Measurements from ENCODE around the gene MAPKAPK2.
A peak's percentile ranks its signal among the peaks of the same experiment; 100 is the strongest.

The MAPKAPK2 gene

GRCh38 chr1:206704226-206704625 is 19.5 kb downstream of the MAPKAPK2 start:
- DNase-seq (ENCODE audit: low spot score) = no peak

GRCh38 chr1:206705191-206705590 is 20.5 kb downstream of the MAPKAPK2 start:
- DNase-seq (ENCODE audit: low spot score) = no peak

DNA sequence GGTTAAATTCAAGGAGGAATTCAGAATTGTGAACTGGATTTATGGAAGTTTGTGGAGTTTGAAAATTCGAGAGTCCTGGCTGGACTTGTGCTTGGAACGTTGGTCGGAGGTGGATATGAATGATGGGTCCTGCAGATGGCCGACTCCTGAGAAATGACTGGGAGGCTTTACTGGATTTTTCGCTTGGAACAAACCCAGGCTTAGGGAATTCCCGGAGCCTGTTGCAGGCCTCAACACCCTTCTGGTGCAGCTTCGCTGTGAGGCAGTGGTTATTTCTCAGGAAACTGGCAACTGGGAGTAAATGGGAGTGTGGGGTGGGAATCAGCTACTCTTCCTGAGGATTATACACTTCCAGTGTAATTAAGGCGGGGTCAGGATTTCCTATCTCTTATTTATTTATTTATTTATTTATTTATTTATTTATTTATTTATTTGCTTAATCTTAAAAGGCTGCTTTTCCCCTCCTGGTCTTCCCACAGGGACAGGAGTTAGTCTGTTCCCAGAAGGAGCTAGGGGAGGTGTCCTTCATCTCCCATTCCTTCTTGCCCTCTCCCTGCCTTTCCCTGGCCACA is 21.1 kb downstream of the MAPKAPK2 start:
- DNase-seq (ENCODE audit: low spot score) = no peak

- DNase-seq (ENCODE audit: low spot score) = no peak
Measured at GRCh38 chr1:206706298-206706791, 21.6 kb downstream of the MAPKAPK2 start.

DNA sequence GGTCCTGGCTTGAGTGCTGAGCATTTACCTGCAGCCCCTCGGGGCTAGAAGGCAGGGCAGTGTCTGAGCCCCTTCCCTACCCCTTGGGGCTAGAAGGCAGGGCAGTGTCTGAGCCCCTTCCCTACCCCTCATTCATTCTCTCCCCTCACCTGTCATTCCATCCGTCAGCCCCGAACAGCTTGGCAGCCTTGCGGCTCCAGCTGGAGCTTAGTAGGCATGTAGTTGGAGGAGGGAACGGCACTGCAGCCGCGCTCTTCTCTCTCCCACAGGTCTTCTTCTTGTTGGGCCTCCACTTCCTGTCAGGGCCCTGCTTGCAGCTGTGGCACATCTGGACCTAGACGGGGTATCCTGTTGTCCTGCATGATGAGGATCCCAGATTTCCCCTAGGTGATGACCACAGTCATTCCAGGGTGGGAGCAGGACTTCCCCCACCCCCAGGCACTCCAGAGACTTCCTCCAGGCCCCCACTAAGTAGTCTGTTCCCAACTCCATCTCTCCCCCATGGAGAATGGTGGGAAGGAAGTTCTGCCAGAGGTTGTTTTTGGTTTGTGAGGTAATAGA is 22.2 kb downstream of the MAPKAPK2 start:
- no peak for DNase-seq (ENCODE audit: low spot score)

- DNase-seq (ENCODE audit: low spot score) = no peak
Measured at GRCh38 chr1:206708058-206708457, 23.4 kb downstream of the MAPKAPK2 start.

GRCh38 chr1:206708882-206709281 is 24.2 kb downstream of the MAPKAPK2 start:
- no peak for DNase-seq (ENCODE audit: low spot score)

DNA sequence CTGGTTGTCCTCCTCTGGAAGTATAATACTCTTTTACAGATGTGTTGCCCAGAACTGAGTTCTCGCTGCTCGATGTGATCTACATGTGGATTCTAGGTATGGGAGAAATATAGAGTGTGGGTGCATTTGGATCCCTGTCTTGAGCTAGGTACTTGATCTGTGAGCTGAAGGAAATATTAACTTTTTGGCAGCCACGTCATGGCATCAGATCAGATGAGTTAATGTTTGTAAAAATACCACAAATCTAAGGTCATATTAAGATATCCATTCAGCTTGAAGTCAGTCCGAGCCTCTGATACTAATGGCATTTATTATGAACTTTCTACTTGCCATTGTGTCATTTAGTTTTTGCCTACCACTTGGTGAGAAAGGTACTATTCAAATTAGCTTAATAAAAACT is 24.6 kb downstream of the MAPKAPK2 start:
- DNase-seq (ENCODE audit: low spot score) = no peak

GRCh38 chr1:206709772-206710459 is 25.2 kb downstream of the MAPKAPK2 start:
- no peak for DNase-seq (ENCODE audit: low spot score)

GRCh38 chr1:206710460-206710823 is 25.7 kb downstream of the MAPKAPK2 start:
- DNase-seq (ENCODE audit: low spot score) = no peak

DNA sequence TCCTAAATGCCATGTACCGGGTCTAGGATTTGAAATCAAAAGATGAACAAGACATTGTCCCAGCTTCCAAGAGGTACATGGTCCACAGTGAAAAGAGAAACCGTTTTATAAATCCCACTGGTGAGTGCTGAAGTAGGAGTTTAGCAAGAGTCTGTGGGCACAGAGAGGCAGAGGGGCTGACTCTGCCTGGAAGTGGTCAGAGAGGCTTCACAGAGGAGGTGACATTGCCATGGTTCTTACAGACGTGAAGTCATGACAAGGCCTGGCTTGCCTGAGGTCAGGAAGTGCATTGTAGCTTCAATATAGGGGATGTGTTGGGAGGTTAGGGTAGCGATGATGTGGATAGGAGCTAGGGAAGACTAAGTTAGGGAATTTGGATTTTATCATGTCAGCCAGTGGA is 28.4 kb downstream of the MAPKAPK2 start:
- DNase-seq (ENCODE audit: low spot score) = no peak

- no peak for DNase-seq (ENCODE audit: low spot score)
Measured at GRCh38 chr1:206713910-206714312, 29.2 kb downstream of the MAPKAPK2 start.

DNA sequence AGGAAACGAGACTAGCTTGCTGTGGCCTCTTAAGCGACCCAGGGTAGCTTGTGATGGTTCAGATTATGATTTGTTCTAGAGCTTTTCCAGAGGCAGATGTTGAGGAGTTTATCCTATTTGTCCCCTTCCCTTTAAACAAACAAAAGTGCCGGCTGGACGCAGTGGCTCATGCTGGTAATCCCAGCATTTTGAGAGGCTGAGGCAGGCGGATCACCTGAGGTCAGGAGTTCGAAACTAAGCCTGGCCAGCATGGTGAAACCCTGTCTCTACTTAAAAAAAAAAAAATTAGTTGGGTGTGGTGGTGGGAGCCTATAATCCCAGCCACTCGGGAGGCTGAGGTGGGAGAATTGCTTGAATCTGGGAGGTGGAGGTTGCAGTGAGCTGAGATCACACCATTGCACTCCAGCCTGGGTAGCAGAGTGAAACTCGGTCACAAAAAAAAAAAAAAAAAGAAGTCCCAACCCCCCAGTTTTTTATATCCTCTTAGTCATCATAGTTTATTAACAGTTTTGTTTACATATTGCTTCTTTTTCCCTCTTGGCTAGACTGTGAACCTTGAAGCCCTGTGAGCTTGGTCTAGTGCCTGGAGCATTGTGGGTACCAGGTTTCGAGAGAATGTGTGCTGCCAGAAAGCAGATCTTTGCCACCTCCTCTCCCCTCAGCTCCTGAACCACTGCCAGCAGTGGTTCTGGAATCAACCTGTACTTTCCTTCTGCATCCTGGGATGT is 29.8 kb downstream of the MAPKAPK2 start:
- DNase-seq (ENCODE audit: low spot score) = peak; percentile 84

DNA sequence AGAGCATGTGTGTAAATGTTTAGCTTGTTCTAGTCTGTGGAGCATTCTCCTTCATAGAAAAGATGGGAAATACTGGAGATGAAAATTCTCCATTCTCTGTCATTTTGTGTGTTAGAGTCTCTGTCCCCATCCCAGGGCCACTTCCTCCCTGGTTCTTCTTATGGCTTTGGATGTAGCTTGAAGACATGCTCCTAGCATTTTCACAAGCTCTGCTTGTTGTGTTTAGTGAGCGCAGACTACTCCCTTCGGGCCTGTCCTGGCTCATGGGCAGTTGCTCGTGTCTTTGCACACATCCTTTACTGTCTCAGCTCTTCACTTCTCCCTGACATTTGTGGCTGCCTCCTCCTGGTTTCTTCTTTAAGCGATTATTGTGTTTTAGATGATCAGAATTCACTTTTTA is 30.4 kb downstream of the MAPKAPK2 start:
- DNase-seq (ENCODE audit: low spot score) = no peak

- no peak for DNase-seq (ENCODE audit: low spot score)
Measured at GRCh38 chr1:206715552-206716158, 30.9 kb downstream of the MAPKAPK2 start.

DNA sequence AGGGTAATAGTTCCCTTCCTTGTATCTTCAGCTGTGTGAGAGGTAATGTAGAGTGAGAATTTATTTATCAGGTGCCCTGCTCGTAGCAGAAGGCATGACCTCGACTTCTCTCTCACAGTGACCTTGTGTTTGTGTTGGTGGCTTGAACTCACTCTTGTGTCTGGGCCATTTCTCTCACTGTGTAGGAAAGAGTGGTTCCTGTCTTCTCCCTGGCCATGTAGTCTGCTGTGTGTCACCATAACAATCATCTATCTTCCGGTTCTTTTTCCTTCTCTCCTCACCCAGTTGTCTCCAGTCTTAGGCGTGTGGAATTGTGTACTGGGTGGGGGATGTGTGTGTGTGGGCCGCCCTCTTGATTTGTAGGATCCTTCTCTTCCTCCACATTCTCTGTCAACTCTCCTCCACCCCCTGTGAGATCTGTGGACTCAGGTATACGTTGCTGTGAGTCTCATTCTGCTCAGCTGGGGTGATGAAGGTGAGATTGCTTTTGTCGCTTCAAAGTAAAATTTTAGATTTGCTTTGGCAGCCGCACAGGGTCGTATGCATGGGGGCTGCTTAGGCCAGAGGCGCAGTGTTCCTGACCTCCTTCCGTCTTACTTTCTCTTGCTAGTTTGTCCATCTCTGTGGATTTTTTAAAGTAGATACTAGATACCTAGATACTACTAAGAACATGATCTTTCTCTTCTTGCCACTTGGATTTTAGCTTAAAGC is 31.6 kb downstream of the MAPKAPK2 start:
- DNase-seq (ENCODE audit: low spot score) = no peak

DNA sequence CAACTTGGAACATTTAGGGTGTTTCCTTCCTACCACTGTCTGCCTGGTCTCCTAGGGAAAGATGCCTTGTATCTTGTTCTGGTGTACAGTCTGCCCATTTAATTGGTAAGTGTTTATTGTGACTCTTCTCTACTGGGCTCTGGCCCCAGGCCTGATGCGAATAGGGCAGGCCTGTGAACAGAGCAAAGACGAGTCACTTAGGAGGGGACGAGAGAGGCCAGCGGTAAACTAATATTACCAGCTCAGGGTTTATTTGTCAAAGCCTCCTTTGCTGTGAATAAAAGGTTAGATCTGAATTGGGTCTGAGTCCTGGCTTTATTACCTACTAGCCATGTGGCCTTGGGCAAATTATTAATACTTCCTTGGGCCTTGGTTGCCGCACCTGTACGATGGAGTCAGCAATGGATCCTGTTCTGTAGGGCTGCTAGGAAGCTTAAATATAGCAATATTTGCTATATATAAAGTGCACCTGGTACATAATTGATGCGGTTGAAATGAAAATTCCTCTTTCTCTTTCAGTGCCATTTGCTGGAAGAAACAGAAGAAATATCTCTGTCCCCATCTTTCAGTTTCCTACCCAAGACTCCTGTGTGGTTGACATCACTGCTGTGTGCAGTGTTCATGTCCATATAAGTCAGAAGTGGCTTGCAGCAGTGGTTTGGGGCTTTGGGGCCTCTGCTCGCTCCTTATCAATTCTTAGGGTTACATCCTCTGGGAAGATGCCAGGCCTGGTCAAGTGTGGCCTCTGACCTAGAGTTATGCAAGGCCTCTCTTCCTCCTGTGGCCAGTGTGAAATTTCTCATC is 32.4 kb downstream of the MAPKAPK2 start:
- DNase-seq (ENCODE audit: low spot score) = no peak

DNA sequence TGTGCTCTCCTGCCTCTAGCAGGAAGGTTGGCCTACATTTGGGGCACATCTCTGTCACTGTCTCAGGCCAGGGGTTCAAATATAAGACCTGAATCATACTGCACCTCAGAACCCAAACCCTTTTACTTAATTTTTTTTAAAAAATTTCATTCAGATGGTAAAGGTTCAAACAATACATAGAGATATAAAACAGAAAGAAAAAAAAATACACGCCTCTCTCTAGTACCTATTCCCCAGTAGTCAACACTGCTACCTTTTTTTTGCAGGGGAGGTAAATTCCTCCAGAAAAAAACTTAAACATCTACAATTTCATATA is 32.9 kb downstream of the MAPKAPK2 start:
- no peak for DNase-seq (ENCODE audit: low spot score)

- DNase-seq (ENCODE audit: low spot score) = no peak
Measured at GRCh38 chr1:206719169-206719839, 34.6 kb downstream of the MAPKAPK2 start.

DNA sequence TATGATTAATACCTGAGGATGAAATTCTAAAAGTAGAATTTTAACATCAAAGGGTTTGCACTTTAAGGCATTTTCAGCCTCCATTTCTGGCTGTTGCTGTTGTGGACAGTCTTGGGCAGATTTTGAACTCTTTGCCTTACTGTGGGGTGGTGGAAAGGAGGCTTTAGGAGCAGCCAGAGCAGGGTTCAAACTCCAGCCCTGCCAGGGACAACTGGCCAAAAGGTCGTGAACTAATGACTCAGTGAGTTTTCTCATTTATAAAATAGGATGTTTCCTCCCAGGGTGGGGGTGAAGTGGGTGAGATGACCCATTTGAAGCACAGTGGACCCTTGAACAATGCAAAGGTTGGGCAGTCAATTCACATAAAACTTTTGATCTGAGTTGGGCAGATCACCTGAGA is 36.7 kb downstream of the MAPKAPK2 start:
- DNase-seq (ENCODE audit: low spot score) = no peak
